ENCODE results near the gene SLC35F3.

DNA sequence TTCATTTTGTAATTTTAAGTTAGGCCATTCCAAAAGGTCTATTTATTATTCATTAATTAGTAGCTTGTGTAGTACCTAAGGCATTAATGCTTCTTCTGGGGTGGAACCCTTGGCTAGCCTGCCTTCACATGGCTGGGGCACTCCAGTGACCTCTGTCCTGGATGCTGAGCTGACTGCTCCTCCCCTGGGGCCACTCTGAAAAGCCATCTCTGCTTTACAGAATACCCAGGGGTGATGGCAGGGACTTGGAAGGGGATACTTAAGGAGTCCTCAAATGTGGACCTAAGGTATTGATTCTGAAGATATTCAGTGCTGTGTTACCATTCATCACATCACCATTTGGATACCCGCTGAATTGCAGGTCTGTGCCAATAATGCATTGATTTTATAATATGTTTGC lies 281.0 kb downstream of the SLC35F3 start:
- TF ChIP-seq, protein P1, sequence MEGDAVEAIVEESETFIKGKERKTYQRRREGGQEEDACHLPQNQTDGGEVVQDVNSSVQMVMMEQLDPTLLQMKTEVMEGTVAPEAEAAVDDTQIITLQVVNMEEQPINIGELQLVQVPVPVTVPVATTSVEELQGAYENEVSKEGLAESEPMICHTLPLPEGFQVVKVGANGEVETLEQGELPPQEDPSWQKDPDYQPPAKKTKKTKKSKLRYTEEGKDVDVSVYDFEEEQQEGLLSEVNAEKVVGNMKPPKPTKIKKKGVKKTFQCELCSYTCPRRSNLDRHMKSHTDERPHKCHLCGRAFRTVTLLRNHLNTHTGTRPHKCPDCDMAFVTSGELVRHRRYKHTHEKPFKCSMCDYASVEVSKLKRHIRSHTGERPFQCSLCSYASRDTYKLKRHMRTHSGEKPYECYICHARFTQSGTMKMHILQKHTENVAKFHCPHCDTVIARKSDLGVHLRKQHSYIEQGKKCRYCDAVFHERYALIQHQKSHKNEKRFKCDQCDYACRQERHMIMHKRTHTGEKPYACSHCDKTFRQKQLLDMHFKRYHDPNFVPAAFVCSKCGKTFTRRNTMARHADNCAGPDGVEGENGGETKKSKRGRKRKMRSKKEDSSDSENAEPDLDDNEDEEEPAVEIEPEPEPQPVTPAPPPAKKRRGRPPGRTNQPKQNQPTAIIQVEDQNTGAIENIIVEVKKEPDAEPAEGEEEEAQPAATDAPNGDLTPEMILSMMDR (conservative IDR thresholded peaks at IDR 0.05; ENCODE audit: low read length), result no peak
- no peak for TF ChIP-seq EZH2phosphoT487 (IDR thresholded peaks at IDR 0.05; ENCODE audit: borderline replicate concordance, low read depth, low read length)
